Measurements from ENCODE around the gene ASPSCR1.

- TF ChIP-seq NFATC3 (IDR thresholded peaks at IDR 0.05) (no peak), ESRRA (IDR thresholded peaks at IDR 0.05; ENCODE audit: borderline replicate concordance, low read depth) (0 out of 2 replicates have a peak, but pooled peaks have one; percentile 5), ZNF165 (CRISPR knock-in tag; IDR thresholded peaks at IDR 0.05; ENCODE audit: borderline replicate concordance) (no peak), CBX5 (IDR thresholded peaks at IDR 0.05; ENCODE audit: borderline replicate concordance, low read depth) (no peak), HMG20A (CRISPR knock-in tag; conservative IDR thresholded peaks at IDR 0.05) (no peak), MITF (IDR thresholded peaks at IDR 0.05) (no peak), CTCF (IDR thresholded peaks at IDR 0.05 in 2 of 3, conservative IDR thresholded peaks at IDR 0.05 in 1 of 3; ENCODE audit: insufficient read depth in 2 of 3, low read depth in 1 of 3, low read length in 3 of 3) (peak; percentile 65 to 99 (median 99)), HCFC1 (IDR thresholded peaks at IDR 0.05; ENCODE audit: low read depth, low read length) (peak; percentile 29; the same call in 1 of the 2 replicates)
Observed at GRCh38 chr17:81959362-81960129, 17.9 kb upstream of the ASPSCR1 start.

All from K562 (cell line).